Stimulated activated CD4-positive, alpha-beta T cell treated with anti-CD3 and anti-CD28 coated beads, Interleukin-1b, Interleukin-23, amount 100 ng/mL, for 1 hour (primary cell): ENCODE results near the gene FBN3.
A peak's percentile ranks its signal among the peaks of the same experiment; 100 is the strongest.
"Not testable (repeated sequence)": the region's sequence is repeated elsewhere in the genome, so short reads cannot be mapped to it uniquely, and the experiment has no call there.

Source experiments
- DNase-seq, 2 donors: peaks; one replicate each; pipeline ENCODE4 v3.0.0-alpha.2; 2020; ENCODE audit warnings: low read depth in 2 of 2

Gene FBN3

GRCh38 chr19:8056533-8056932, 92.9 kb downstream of the FBN3 start:
- no peak for DNase-seq

GRCh38 chr19:8054169-8054568, 95.2 kb downstream of the FBN3 start:
- DNase-seq: no peak

GRCh38 chr19:8052464-8052859, 96.9 kb downstream of the FBN3 start, which contains the start of gene CCL25:
Gene CCL25, plus strand, starts transcription at chr19:8052760. Its CDS starts 290 bp downstream, at chr19:8053050.
- no peak for DNase-seq

- peak; percentile 54 to 92 for DNase-seq
Observed at GRCh38 chr19:8050274-8051096, 98.9 kb downstream of the FBN3 start.

GRCh38 chr19:8046569-8047165, 102.7 kb downstream of the FBN3 start:
- DNase-seq: no peak

- DNase-seq: no peak
Observed at GRCh38 chr19:8045872-8046568, 103.4 kb downstream of the FBN3 start.

GRCh38 chr19:8044018-8044417, 105.4 kb downstream of the FBN3 start:
- no peak for DNase-seq

- no peak for DNase-seq
Observed at GRCh38 chr19:8042900-8043299, 106.5 kb downstream of the FBN3 start.

GRCh38 chr19:8041531-8041931, 107.9 kb downstream of the FBN3 start:
- DNase-seq: no peak

GRCh38 chr19:8039231-8039630, 110.2 kb downstream of the FBN3 start:
- no peak for DNase-seq

- no peak for DNase-seq
Observed at GRCh38 chr19:8038815-8039214, 110.6 kb downstream of the FBN3 start.

GRCh38 chr19:8036434-8037099, 112.8 kb downstream of the FBN3 start:
- no peak for DNase-seq

GRCh38 chr19:8034178-8034525, 115.2 kb downstream of the FBN3 start:
- no peak for DNase-seq

GRCh38 chr19:8033287-8034177, 115.9 kb downstream of the FBN3 start:
- DNase-seq: not testable (repeated sequence)

- no peak for DNase-seq
Observed at GRCh38 chr19:8030960-8031359, 118.4 kb downstream of the FBN3 start.

- no peak for DNase-seq
Observed at GRCh38 chr19:8028951-8029491, 120.4 kb downstream of the FBN3 start.

- DNase-seq: no peak
Observed at GRCh38 chr19:8025316-8025715, 124.1 kb downstream of the FBN3 start.

- not testable (repeated sequence) for DNase-seq
Observed at GRCh38 chr19:8024256-8024655, 125.1 kb downstream of the FBN3 start.

- DNase-seq: no peak
Observed at GRCh38 chr19:8023371-8023770, 126.0 kb downstream of the FBN3 start.

- no peak for DNase-seq
Observed at GRCh38 chr19:8022275-8022674, 127.1 kb downstream of the FBN3 start.

GRCh38 chr19:8021374-8021773, 128.0 kb downstream of the FBN3 start:
- DNase-seq: no peak
